Stomach smooth muscle (tissue), 2 donors: ENCODE measurements around the gene NOTCH2.

Source experiments
- H3K27ac ChIP-seq: one replicate; pipeline ENCODE4 v1.7.0; 2013; ENCODE audit warnings: mild to moderate bottlenecking, low read length, inconsistent platforms
- H3K27me3 ChIP-seq, 2 donors: one replicate each; pipeline ENCODE4 v1.7.0; 2013; ENCODE audit warnings: low read length in 2 of 2; ENCODE audit not compliant: insufficient read depth in 2 of 2, control insufficient read depth in 1 of 2
- H3K36me3 ChIP-seq, 2 donors: one replicate each; pipeline ENCODE4 v1.7.0; 2013; ENCODE audit warnings: low read length in 2 of 2; ENCODE audit not compliant: control insufficient read depth in 2 of 2, insufficient read depth in 2 of 2
- H3K4me1 ChIP-seq: one replicate; pipeline ENCODE4 v1.7.0; 2013; ENCODE audit warnings: low read length; ENCODE audit not compliant: control insufficient read depth, insufficient read depth
- H3K4me3 ChIP-seq, 2 donors: one replicate each; pipeline ENCODE4 v1.7.0; 2013; ENCODE audit warnings: low read length in 2 of 2
- H3K9ac ChIP-seq, 2 donors: one replicate each; pipeline ENCODE4 v1.7.0; 2013; ENCODE audit warnings: low read length in 2 of 2, mild to moderate bottlenecking in 1 of 2
- H3K9me3 ChIP-seq, 2 donors: one replicate each; pipeline ENCODE4 v1.7.0; 2013; ENCODE audit warnings: low read length in 2 of 2; ENCODE audit not compliant: control insufficient read depth in 2 of 2
- donor health status: healthy.
- donor health status: Pancreatic carcinoma.

The NOTCH2 gene

GRCh38 chr1:119920104-119920968, 149.1 kb downstream of the NOTCH2 start:
- Histone ChIP-seq H3K4me3 (no peak overlapping the region), H3K27ac (no peak overlapping the region), H3K4me1 (no peaks in the 10 kb centered on the region), H3K36me3 (peaks cover 87 to 89% of the 10 kb centered on the region in 2 donors), H3K9ac (no peak overlapping the region), H3K9me3 (no peaks in the 10 kb centered on the region), H3K27me3 (no peaks in the 10 kb centered on the region)

DNA sequence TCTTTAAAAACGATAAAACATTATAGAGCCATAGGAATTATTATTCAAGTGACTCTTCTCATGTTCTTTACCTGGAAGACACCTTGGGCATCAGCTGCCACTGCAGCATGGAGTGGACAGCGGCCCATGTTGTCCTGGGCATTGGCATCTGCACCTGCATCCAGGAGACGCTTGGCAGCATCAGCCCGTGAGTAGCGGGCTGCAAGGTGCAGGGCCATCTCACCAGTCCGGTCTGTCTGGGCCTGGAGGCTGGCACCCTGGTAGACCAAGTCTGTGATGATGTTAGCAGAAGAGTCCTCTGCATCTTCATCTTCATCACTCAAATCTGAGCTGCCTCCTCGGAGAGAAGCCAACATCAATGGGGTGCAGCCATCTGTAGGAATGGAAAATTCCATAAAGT, 150.2 kb downstream of the NOTCH2 start:
- peaks cover 89 to 90% of the 10 kb centered on the region in 2 donors for H3K36me3 ChIP-seq
- H3K9ac ChIP-seq, result no peak overlapping the region
- H3K27me3 ChIP-seq, result no peaks in the 10 kb centered on the region
- no peak overlapping the region for H3K27ac ChIP-seq
- no peaks in the 10 kb centered on the region for H3K4me1 ChIP-seq
- H3K4me3 ChIP-seq, result no peak overlapping the region
- H3K9me3 ChIP-seq, result no peaks in the 10 kb centered on the region

GRCh38 chr1:119918301-119918700, 151.2 kb downstream of the NOTCH2 start:
- H3K4me3 ChIP-seq, result no peak overlapping the region

GRCh38 chr1:119917304-119918055, 152.0 kb downstream of the NOTCH2 start:
- Histone ChIP-seq H3K4me1 (no peaks in the 10 kb centered on the region), H3K27me3 (no peaks in the 10 kb centered on the region), H3K9ac (no peak overlapping the region), H3K9me3 (no peaks in the 10 kb centered on the region), H3K4me3 (no peak overlapping the region), H3K36me3 (peaks cover 73 to 79% of the 10 kb centered on the region in 2 donors), H3K27ac (no peak overlapping the region)

More at GRCh38 chr1:119918301-119918700, 151.2 kb downstream of the NOTCH2 start:
- H3K36me3 ChIP-seq, result peaks cover 81 to 83% of the 10 kb centered on the region in 2 donors
- no peak overlapping the region for H3K9ac ChIP-seq
- H3K9me3 ChIP-seq, result no peaks in the 10 kb centered on the region
- H3K4me1 ChIP-seq, result no peaks in the 10 kb centered on the region
- H3K27ac ChIP-seq, result no peak overlapping the region
- H3K27me3 ChIP-seq, result no peaks in the 10 kb centered on the region

- peaks cover 55 to 59% of the 10 kb centered on the region in 2 donors for H3K36me3 ChIP-seq
- no peaks in the 10 kb centered on the region for H3K9me3 ChIP-seq
- no peak overlapping the region for H3K4me3 ChIP-seq
- no peak overlapping the region for H3K27ac ChIP-seq
- H3K27me3 ChIP-seq, result no peaks in the 10 kb centered on the region
- no peaks in the 10 kb centered on the region for H3K4me1 ChIP-seq
- H3K9ac ChIP-seq, result no peak overlapping the region
These were observed 153.9 kb downstream of the NOTCH2 start for GRCh38 chr1:119915517-119915916.

- no peaks in the 10 kb centered on the region for H3K9me3 ChIP-seq
- no peaks in the 10 kb centered on the region for H3K27me3 ChIP-seq
- H3K4me3 ChIP-seq, result no peak overlapping the region
- H3K4me1 ChIP-seq, result peaks cover 2% of the 10 kb centered on the region
- peaks cover 43 to 45% of the 10 kb centered on the region in 2 donors for H3K36me3 ChIP-seq
- no peak overlapping the region for H3K27ac ChIP-seq
- H3K9ac ChIP-seq, result no peak overlapping the region
These were observed 155.4 kb downstream of the NOTCH2 start for GRCh38 chr1:119914071-119914470.

DNA sequence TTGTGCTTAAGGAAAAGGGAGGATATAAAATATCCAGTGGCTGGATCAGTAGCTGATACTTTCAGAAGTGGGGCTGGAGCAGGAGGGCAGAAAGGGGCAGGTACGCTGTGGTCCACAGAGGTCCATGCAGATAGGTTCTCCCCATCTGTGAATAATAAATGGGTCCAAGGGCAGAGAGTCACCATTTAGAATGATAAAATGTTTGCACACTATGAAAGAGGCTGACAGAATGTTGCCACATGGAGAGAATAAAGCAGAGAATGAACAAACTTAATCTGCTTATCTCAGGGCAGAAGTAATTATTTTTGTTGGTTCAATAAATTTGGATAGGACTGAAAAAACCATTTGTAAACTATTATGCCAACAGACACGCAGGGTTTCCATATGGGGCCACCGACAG, 156.5 kb downstream of the NOTCH2 start:
- H3K27me3 ChIP-seq, result no peaks in the 10 kb centered on the region
- peaks cover 32 to 36% of the 10 kb centered on the region in 2 donors for H3K36me3 ChIP-seq

GRCh38 chr1:119911775-119912174, 157.7 kb downstream of the NOTCH2 start:
- Histone ChIP-seq H3K4me1 (peaks cover 2% of the 10 kb centered on the region), H3K36me3 (peaks cover 20 to 29% of the 10 kb centered on the region in 2 donors), H3K27ac (no peak overlapping the region), H3K4me3 (no peak overlapping the region), H3K27me3 (no peaks in the 10 kb centered on the region), H3K9ac (no peak overlapping the region), H3K9me3 (no peaks in the 10 kb centered on the region)

More for the DNA sequence above, 156.5 kb downstream of the NOTCH2 start:
- no peaks in the 10 kb centered on the region for H3K9me3 ChIP-seq
- peaks cover 2% of the 10 kb centered on the region for H3K4me1 ChIP-seq
- no peak overlapping the region for H3K4me3 ChIP-seq
- no peak overlapping the region for H3K27ac ChIP-seq
- no peak overlapping the region for H3K9ac ChIP-seq

GRCh38 chr1:119910618-119911017, 158.8 kb downstream of the NOTCH2 start:
- H3K4me1 ChIP-seq, result peaks cover 2% of the 10 kb centered on the region
- H3K27me3 ChIP-seq, result no peaks in the 10 kb centered on the region
- H3K4me3 ChIP-seq, result no peak overlapping the region
- H3K27ac ChIP-seq, result no peak overlapping the region
- H3K9me3 ChIP-seq, result no peaks in the 10 kb centered on the region
- H3K9ac ChIP-seq, result no peak overlapping the region
- peaks cover 10 to 20% of the 10 kb centered on the region in 2 donors for H3K36me3 ChIP-seq

GRCh38 chr1:119909890-119910596, 159.4 kb downstream of the NOTCH2 start:
- H3K9ac ChIP-seq, result no peak overlapping the region
- no peak overlapping the region for H3K27ac ChIP-seq
- no peak overlapping the region for H3K4me3 ChIP-seq
- H3K27me3 ChIP-seq, result no peaks in the 10 kb centered on the region
- peaks cover 2% of the 10 kb centered on the region for H3K4me1 ChIP-seq
- no peaks in the 10 kb centered on the region for H3K9me3 ChIP-seq
- peaks cover 6 to 15% of the 10 kb centered on the region in 2 donors for H3K36me3 ChIP-seq
